ENCODE results near the gene COX20.

Gene COX20

DNA sequence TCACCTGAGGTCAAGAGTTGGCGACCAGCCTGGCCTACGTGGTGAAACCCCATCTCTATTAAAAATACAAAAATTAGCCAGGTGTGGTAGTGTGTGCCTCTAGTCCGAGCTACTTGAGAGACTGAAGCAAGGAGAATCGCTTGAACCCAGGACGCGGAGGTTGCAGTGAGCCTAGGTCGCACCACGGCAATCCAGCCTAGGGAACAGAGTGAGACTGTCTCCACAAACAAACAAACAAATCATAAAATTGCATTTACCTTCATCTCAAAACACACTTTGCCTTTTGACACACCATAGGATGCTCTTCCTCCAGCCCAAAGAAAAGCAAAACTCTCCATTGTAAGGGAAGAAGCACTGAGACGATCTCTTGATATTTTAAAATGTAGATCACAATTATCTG, 24.6 kb downstream of the COX20 start:
- DNase-seq (ENCODE audit: low read depth): no peak
- peak overlapping the region; percentile 76 for H3K4me3 ChIP-seq (ENCODE audit: low read depth, low read length)
- TF ChIP-seq, protein P1, sequence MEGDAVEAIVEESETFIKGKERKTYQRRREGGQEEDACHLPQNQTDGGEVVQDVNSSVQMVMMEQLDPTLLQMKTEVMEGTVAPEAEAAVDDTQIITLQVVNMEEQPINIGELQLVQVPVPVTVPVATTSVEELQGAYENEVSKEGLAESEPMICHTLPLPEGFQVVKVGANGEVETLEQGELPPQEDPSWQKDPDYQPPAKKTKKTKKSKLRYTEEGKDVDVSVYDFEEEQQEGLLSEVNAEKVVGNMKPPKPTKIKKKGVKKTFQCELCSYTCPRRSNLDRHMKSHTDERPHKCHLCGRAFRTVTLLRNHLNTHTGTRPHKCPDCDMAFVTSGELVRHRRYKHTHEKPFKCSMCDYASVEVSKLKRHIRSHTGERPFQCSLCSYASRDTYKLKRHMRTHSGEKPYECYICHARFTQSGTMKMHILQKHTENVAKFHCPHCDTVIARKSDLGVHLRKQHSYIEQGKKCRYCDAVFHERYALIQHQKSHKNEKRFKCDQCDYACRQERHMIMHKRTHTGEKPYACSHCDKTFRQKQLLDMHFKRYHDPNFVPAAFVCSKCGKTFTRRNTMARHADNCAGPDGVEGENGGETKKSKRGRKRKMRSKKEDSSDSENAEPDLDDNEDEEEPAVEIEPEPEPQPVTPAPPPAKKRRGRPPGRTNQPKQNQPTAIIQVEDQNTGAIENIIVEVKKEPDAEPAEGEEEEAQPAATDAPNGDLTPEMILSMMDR (IDR thresholded peaks at IDR 0.05; ENCODE audit: insufficient read depth, low read depth, low read length, missing control alignments): no peak

DNA sequence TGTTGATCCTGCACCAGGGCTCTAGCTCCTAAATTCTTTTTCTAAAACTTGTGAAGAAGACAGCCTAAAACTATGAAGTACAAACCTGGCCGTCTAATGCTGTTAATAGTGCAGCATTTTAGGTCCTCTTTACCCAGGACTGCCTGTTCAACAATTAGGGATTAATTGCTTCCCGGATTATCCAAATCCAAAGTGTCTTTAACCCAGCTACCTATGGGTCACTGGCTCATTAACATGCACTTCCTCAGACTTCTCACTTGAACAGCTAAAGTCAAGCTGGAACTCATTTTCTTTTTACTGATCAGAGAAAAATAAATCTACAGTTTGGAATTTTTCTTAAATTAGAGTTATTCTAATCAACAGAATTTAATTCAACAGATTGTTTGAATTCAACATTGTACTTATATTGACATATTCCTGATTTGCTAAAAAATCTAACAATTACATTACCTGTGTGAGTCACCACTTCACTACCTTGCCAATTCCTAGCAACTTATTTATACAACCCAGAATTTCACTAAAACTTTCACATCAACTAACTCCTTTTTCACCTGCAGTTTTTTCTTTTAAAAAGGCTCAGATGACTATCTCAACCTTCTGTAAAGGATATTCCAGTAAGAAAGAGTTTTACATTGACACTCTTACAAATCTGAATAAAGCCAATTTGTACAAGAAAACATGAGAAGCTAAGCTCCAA, 25.6 kb downstream of the COX20 start:
- DNase-seq (ENCODE audit: low read depth): no peak
- peak overlapping the region; percentile 76 for H3K4me3 ChIP-seq (ENCODE audit: low read depth, low read length)
- TF ChIP-seq, protein P1 (IDR thresholded peaks at IDR 0.05; ENCODE audit: insufficient read depth, low read depth, low read length, missing control alignments): no peak

DNA sequence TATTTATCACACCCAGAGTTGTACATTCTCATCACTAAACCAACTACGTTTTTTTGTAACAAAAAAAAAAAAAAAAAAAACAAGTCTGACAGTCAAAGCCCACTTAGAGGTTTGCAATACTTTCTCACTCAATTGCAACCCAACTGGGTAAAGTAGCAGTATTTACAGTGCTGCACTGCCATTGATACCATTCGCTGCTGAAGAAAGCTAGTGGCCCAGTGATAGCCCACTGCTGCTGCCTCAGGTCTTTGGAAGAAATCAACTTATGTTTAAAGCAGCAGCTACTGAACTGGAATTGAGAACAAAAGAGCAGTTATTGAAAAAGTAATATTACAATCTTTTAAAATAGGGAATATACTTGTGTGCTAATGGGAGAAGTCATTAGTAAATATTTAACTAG, 26.2 kb downstream of the COX20 start:
- peak overlapping the region; percentile 76 for H3K4me3 ChIP-seq (ENCODE audit: low read depth, low read length)
- no peak for DNase-seq (ENCODE audit: low read depth)

DNA sequence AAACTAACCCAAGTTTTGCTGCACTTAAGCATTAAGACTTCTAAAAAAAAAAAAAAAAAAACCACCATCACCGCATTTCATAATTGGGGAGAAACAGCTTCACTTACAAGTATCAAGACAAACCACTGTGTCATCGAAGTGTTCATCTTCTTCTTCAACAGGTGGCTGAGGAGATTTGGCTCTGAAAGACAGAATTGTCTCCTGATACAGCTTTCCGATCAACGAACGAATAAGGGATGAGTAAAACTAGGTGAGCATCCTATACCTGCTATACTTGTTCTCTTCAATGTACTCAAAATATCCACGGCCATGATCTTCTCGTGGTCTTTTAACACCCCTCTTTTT, 26.9 kb downstream of the COX20 start:
- peak overlapping the region; percentile 76 for H3K4me3 ChIP-seq (ENCODE audit: low read depth, low read length)
- peak; percentile 35 for DNase-seq (ENCODE audit: low read depth)
- TF ChIP-seq, protein P1 (IDR thresholded peaks at IDR 0.05; ENCODE audit: insufficient read depth, low read depth, low read length, missing control alignments): no peak

More for the DNA sequence above, 26.2 kb downstream of the COX20 start:
- TF ChIP-seq, protein P1 (IDR thresholded peaks at IDR 0.05; ENCODE audit: insufficient read depth, low read depth, low read length, missing control alignments): no peak

DNA sequence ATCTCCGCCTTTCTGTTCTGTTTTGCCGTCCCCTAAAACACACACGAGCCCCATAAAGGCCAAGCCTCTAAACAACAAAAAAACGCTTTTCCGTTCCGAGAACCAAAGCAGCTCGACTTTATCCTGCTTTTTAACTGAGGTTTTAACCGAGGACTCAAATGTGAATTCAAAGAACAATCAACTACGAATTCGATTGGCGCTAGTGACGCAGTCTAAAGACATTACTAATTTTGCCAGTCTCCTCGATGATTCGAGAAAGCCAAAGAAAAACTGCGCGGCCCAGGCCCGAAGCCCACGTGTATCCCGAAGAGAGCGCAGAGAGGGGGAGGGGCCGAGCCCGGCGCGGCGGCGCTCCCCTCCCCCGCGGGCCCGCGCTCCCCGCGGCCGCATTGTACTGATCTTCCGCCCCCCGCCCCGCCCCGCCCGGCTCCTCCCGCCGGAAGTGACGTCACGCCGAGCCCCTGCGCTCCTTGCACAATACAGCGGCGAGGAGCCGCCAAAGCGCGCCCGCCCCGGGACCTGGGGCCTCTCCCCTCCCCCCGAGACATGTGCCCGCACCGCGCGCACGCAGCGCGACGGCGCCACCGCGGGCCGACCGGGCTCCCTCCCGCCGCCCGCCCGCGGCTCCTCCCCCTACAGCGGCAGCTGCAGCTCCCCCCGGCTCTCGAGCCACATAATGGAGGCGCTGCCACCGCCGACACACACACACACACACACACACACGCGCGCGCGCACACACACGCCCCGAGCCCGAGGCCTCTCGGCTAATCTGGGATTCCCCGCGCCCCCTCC, 27.4 kb downstream of the COX20 start:
- DNase-seq (ENCODE audit: low read depth): peak; percentile 97
- TF ChIP-seq, protein P1 (IDR thresholded peaks at IDR 0.05; ENCODE audit: insufficient read depth, low read depth, low read length, missing control alignments): no peak
- H3K4me3 ChIP-seq (ENCODE audit: low read depth, low read length): peak overlapping the region; percentile 76

DNA sequence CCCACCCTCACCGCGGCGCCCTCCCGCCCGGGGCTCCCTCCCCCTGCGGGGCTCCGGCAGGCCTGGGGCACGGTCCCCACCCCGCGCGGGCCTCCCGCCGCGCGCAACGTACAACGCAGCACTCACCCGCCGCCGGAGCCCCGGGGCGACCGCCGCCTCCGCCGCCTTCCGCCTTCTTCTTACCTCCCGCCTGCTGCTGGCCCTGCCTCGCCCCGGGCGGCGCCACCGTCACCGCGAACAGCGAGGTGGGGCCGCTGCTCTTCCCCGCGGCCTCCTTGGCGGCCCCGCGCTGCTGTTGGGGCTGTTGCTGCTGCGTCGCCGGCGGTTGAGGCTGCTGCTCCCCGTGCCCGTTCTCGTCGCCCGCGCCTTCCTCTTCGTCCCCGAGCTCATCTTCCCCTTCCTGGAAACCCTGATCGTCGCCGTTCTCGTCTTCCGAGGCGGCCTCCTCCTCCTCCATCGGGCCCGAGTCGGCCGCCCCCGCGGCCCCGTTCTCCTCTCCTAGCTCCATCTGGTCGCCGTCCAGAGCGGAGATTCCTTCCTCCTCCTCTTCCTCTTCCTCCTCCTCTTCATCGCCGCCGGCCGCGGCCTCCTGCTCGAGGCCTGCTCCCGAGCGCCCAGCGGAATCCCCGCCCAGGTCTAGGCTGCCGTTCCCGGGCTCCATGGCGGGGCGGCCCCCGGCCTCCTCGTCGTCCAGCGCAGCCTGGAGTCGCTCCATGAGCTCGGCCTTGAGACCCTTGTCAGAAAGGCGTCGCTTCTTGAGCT, 28.2 kb downstream of the COX20 start:
- TF ChIP-seq, protein P1 (IDR thresholded peaks at IDR 0.05; ENCODE audit: insufficient read depth, low read depth, low read length, missing control alignments): no peak
- no peak for DNase-seq (ENCODE audit: low read depth)
- peak overlapping the region; percentile 68 for H3K4me3 ChIP-seq (ENCODE audit: low read depth, low read length)
